HG03066 (cell line): ENCODE results near the gene APOD.

Experiments used
- ATAC-seq: cut with Tn5 transposase; IDR thresholded peaks from one replicate; pipeline ENCODE4 v1.9.1; 2021; ENCODE audit warnings: low read depth; ENCODE audit not compliant: unreplicated experiment

The APOD gene

GRCh38 chr3:195535293-195535692 lies 48.4 kb downstream of the APOD start:
- ATAC-seq: no peak

- no peak for ATAC-seq
These were observed 50.9 kb downstream of the APOD start for GRCh38 chr3:195532834-195533233.

DNA sequence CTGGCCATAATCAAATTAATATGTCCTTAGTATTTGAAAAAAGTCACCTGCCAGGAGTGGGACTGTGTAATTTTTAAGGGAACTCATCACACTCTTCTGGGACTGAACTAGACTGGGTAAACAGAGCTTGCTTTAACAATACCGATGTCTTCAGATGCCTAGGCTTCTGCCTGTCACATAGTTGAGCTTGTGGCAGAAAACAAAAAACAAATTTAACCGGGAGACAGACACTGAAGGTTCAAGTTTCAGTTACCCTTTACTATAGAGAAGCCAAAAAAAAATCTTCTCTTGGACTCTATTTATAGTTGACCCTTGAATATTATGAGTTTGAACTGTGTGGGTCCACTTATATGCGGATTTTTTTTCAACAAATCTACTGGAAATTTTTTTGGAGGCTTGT lies 51.4 kb downstream of the APOD start:
- ATAC-seq: no peak

GRCh38 chr3:195531683-195532082 lies 52.1 kb downstream of the APOD start:
- ATAC-seq: no peak

DNA sequence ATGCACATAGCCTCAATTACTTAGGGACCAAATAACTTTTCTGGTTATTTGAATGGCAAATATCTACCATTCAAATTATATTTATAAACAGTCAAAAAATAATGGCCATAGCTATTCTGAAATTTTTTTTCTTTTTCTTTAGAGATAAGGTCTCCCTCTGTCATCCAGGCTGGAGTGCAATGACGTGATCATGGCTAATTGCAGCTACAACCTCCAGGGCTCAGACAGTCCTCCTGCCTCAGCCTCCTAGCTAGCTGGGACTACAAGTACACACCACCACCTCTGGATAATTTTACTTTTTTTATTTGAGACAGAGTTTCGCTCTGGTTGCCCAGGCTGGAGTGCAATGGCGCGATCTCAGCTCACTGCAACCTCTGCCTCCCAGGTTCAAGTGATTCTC lies 57.2 kb downstream of the APOD start:
- ATAC-seq: no peak

DNA sequence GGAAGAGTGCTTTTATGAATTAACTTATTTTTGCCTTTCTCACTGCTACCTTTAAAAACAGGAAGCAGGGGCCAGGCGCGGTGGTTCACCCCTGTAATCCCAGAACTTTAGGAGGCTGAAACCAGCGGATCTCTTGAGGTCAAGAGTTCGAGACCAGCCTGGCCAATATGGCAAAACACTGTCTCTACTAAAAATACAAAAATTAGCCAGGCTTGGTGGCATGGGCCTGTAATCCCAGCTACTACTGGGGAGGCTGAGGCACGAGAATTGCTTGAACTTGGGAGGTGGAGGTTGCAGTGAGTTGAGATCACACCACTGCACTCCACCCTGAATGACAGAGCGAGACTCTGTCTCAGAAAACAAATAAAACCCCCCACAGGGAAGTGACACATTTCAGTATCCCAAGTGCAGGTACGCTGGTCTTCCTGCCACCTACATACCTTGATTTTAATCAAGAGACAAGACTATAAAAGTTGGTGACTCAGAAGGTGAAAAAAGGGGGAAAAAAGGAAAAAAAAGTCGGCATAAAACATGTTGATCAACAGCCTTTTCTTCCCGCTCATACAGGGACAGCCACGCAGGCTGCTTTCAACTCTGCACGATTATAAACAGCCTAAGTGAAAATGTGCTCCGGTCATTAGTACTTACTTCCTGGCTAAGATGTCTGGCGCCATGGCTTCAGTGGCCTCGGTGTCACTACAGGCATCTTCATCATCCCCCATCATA lies 59.4 kb downstream of the APOD start:
- ATAC-seq: no peak

GRCh38 chr3:195522254-195523023 lies 61.3 kb downstream of the APOD start:
- no peak for ATAC-seq
